HG02852 (cell line): Measurements from ENCODE around the gene TRIM59.

ENCODE experiments used
- ATAC-seq: cut with Tn5 transposase; IDR thresholded peaks from one replicate; pipeline ENCODE4 v1.9.1; 2021; ENCODE audit warnings: mild to moderate bottlenecking, moderate library complexity; ENCODE audit not compliant: unreplicated experiment

TRIM59 gene

DNA sequence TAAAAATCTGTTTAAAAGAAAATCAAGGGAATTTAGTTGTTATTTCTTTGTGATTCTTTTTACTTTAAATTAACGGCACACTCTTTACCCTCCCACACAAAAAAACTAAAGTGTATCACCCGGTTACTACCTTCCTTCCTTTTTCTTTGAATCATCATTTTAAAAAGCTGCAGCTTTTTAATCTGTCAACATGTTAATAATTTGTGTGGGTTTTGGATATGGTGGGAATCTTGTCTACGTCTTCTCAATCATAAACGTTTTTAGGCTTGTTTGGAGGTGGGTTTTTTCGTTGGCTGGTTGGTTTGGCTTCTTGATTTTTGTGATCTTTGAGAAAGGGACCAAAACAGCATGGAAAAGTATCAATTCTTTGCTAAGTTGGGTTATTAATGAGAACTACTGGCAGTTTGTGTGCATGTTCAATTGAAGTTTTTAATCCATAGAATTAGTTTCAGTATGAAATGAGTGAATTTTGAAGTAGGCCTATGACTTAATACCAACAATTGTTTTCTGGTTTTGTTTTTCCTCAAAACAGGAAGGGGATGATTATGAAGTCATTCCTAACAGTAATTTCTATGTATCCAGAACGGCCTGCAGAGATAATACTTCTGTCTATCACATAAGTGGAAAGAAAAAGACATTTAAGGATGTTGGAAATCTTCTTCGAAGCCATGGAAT lies 45.7 kb downstream of the TRIM59 start:
- no peak for ATAC-seq

- ATAC-seq = no peak
Measured at GRCh38 chr3:160403028-160403545, 46.5 kb downstream of the TRIM59 start.

- ATAC-seq = no peak
Measured at GRCh38 chr3:160402221-160403027, 47.2 kb downstream of the TRIM59 start.

GRCh38 chr3:160401291-160402095 lies 48.1 kb downstream of the TRIM59 start:
- no peak for ATAC-seq

GRCh38 chr3:160400702-160401150 lies 48.9 kb downstream of the TRIM59 start:
- ATAC-seq = peak; percentile 15

- ATAC-seq = peak; percentile 18
Measured at GRCh38 chr3:160400030-160400701, 49.4 kb downstream of the TRIM59 start.

GRCh38 chr3:160399125-160400029 lies 50.2 kb downstream of the TRIM59 start, which contains the start of the genes IFT80 and SMC4:
Gene IFT80, minus strand, starts transcription at chr3:160399225. Its CDS starts 14,625 bp downstream, at chr3:160384600.
Gene SMC4, plus strand, starts transcription at chr3:160399650. Its CDS starts 1,177 bp downstream, at chr3:160400827.
- peak; percentile 90 for ATAC-seq

DNA sequence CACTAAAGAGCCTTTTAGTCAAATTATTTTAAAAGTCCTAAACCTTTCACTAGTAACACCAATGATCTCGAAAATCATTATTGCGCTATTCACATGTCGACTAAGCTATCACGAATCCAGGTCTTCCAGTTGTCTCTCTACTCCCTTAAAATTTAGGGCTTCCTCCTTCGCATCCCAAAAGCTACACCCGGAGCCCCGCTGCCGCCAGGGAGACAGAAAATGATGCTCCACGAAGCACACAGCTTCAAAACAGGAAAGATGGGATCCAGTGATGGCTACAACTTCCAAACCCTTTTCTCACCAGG lies 50.8 kb downstream of the TRIM59 start:
- ATAC-seq = peak; percentile 9

- ATAC-seq = no peak
Measured at GRCh38 chr3:160395297-160395696, 54.3 kb downstream of the TRIM59 start.

- no peak for ATAC-seq
Measured at GRCh38 chr3:160394009-160394392, 55.6 kb downstream of the TRIM59 start.

- no peak for ATAC-seq
Measured at GRCh38 chr3:160393346-160394008, 56.1 kb downstream of the TRIM59 start.

DNA sequence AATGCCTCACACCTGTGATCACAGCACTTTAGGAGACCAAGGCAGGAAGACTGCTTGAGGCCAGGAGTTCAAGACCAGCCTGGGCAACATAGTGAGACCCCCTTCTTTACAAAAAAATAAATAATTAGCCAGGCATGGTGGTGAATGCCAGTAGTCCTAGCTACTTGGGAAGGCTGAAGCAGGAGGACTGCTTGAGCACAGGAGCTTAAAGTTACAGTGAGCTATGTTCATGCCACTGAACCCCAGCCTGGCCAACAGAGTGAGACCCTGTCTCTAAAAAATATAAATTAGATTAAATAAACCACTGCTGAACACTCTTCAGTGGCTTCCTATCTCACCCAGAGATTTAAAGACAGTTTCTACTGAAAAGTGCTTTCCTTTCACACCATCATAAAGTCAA lies 56.8 kb downstream of the TRIM59 start:
- ATAC-seq = no peak

GRCh38 chr3:160390565-160391138 lies 58.9 kb downstream of the TRIM59 start:
- ATAC-seq = peak; percentile 52
